CD4-positive, alpha-beta T cell treated with Interleukin-10 for 1 hour (primary cell): ENCODE data around the gene TP63.

ENCODE experiments used
- DNase-seq: peaks from one replicate; pipeline ENCODE4 v3.0.0-alpha.2; 2020

The TP63 gene

GRCh38 chr3:189827108-189827507 lies 195.9 kb downstream of the TP63 start:
- DNase-seq: no peak

- DNase-seq: no peak
These were observed 199.2 kb downstream of the TP63 start for GRCh38 chr3:189830401-189830800.

GRCh38 chr3:189833266-189833665 lies 202.1 kb downstream of the TP63 start:
- DNase-seq: no peak

GRCh38 chr3:189833996-189834395 lies 202.8 kb downstream of the TP63 start:
- no peak for DNase-seq

GRCh38 chr3:189834462-189834861 lies 203.3 kb downstream of the TP63 start:
- DNase-seq: no peak

- DNase-seq: no peak
These were observed 205.6 kb downstream of the TP63 start for GRCh38 chr3:189836795-189837194.

GRCh38 chr3:189838291-189838690 lies 207.1 kb downstream of the TP63 start:
- DNase-seq: no peak

- no peak for DNase-seq
These were observed 208.4 kb downstream of the TP63 start for GRCh38 chr3:189839576-189839975.

- DNase-seq: no peak
These were observed 210.4 kb downstream of the TP63 start for GRCh38 chr3:189841473-189842205.

GRCh38 chr3:189842681-189843602 lies 211.8 kb downstream of the TP63 start:
- DNase-seq: no peak

- DNase-seq: no peak
These were observed 213.9 kb downstream of the TP63 start for GRCh38 chr3:189845069-189845468.

- no peak for DNase-seq
These were observed 217.3 kb downstream of the TP63 start for GRCh38 chr3:189848395-189849040.

GRCh38 chr3:189849262-189849661 lies 218.1 kb downstream of the TP63 start:
- no peak for DNase-seq

GRCh38 chr3:189851682-189852081 lies 220.5 kb downstream of the TP63 start:
- no peak for DNase-seq

GRCh38 chr3:189853906-189854305 lies 222.7 kb downstream of the TP63 start:
- DNase-seq: no peak

GRCh38 chr3:189860296-189860695 lies 229.1 kb downstream of the TP63 start:
- DNase-seq: no peak

GRCh38 chr3:189862385-189862998 lies 231.3 kb downstream of the TP63 start:
- DNase-seq: no peak

- no peak for DNase-seq
These were observed 231.8 kb downstream of the TP63 start for GRCh38 chr3:189863031-189863430.

GRCh38 chr3:189868061-189868460 lies 236.9 kb downstream of the TP63 start:
- no peak for DNase-seq

GRCh38 chr3:189869165-189869564 lies 238.0 kb downstream of the TP63 start:
- DNase-seq: no peak

GRCh38 chr3:189871418-189871817 lies 240.2 kb downstream of the TP63 start:
- DNase-seq: no peak

GRCh38 chr3:189883113-189883753 lies 252.0 kb downstream of the TP63 start:
- no peak for DNase-seq

- no peak for DNase-seq
These were observed 259.3 kb downstream of the TP63 start for GRCh38 chr3:189890496-189890895.
